Stimulated activated CD8-positive, alpha-beta memory T cell treated with anti-CD3 and anti-CD28 coated beads, Interleukin-2, amount 100 ng/mL, for 48 hours (primary cell): ENCODE data around the gene NECAB2.

Experiments used
- DNase-seq, 2 donors: peaks; one replicate each; pipeline ENCODE4 v3.0.0-alpha.2; 2020; ENCODE audit warnings: low read depth in 2 of 2

NECAB2 gene

DNA sequence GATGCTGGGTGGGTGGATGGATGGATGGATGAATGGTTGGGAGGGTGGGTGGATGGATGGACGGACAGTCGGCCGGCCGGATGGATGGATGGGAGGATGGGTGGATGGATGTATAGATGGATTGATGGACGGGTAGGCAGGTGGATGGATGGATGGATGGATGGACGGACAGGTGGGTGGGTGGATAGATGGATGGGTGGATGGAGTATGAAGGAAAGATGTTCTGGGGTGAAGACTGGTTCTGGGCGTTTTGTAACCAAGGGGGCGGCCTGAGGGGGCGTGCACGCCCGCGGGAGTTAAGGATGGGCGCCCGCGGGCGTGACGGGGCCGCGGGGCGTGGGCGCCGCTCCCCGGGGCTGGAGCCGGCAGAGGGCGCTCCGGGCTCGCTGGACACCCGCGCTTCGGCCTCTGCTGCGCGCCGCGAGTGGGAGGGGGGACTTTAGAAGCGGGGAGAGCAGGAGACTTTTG lies at the start of gene NECAB2:
Gene NECAB2, plus strand, starts transcription at position 407 of the 468 bp plus-strand sequence. CDS start 405 bp downstream, outside the sequence.
- peak; percentile 19 to 39 for DNase-seq

DNA sequence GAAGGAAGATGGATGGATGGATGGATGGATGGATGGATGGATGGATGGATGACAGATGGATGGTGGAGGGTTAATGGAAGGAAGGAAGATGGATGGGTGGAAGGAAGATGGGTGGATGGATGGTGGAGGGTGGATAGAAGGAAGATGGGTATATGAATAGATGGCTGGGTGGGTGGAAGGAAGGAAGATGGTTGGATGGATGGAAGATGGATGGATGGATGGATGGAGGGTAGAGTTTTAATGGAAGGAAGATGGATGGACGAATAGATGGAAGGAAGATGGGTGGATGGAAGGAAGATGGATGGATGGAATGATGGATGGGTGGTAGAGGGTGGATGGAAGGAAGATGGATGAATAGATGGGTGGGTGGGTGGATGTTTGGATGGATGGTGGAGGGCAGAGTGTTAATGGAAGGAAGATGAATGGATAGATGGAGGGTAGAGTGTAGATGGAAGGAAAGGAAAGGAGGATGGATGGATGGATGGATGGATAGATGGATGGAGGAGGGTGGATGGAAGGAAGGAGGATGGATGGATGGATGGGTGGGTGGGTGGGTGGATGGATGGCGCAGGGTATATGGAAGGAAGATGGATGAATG lies 47.1 kb upstream of the NECAB2 start:
- DNase-seq, result no peak

DNA sequence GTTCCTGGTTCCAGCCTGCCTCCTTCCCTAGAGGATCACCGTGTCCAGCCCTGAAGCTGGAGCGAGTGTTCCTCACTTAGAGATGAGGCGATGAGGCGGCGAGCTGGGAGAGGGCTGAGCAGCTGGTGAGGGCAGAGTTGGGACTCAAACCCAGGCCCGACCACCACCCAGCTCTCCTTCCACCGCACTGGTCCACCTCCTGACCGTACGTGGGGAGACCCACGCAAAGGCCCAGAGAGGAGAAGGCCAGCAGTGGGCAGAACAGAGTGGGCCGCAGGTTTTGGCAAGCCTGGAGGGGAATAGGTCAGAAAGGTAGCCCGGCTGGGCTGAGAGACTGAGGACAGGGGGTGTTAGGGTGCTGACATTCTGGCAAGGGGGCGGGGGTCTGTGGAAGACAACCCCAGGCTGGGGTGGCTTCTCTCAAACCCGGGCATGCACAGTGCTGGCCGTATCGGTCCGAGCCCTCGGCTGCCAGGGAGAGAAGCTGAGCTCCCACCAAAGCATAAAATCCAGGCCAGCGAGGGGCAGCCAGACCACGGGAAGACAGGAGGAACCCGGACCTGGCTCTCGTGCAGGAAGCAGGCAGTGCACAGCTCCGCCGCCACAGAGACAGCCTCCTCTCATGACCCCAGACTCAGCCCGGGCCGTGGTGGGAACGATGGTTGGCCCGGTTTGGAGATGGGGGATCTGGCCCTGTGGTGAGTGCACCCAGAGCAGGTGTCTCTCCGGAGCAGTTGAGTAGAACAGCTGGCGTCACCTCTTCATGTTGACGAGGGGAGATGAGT lies 44.3 kb upstream of the NECAB2 start:
- DNase-seq, result no peak

DNA sequence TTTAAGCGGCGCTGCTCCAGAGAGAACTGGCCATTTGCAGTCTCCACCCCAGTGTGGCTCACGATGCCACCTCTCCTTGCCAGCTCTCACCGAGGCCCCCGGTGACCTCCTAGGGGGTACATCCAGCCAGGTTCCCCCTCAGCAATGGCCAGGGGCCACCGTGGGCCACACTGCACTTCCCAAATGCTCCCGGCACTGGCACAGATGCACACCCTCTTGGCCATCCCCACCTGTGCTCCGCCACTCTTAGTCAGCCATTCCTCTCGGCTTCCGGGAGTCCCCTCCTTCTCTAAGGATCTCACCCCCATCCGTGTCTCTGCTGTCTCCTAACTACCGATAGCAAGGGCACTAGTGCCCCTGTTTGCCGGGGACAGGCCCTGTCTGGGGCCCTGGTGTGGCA lies 43.4 kb upstream of the NECAB2 start:
- DNase-seq, result no peak

DNA sequence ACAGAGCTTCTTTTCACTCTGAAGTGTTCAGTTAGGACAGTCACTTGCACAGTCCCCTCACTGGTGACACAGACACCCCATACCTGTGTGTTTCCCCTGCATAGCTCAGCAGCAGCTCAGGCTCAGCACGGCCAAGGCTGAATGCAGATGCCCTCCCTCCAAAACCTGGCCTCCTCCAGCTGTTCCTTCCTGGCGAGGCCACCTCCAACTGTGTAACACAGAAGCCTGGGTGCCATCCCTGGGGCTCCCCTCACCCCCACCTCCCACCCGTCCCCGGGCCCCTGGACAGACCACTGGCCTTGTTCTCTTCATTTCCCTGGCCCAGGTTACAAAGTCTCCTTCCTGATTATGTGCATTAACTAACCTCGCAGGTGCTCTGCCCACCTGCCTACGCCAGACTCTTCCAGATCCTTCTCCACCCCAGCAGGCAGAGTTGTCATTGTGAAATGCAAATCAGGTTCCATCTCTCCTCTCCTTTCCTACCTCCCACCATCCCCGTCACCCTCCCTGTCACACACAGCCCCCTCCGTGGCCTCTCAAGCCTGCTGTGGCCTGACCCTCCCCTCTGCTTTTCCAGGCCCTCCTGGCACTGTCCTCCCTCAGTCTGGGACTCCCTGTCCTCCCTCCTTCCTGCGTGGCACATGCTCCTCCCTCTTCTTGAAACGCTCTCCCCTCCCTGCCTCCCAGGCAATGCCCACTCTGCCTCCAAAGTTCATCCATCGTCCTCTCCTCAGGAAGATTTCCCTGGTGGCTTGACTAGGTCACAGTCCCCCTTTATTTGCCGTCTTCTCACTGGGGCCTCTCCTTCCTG lies 42.7 kb upstream of the NECAB2 start:
- DNase-seq, result no peak

DNA sequence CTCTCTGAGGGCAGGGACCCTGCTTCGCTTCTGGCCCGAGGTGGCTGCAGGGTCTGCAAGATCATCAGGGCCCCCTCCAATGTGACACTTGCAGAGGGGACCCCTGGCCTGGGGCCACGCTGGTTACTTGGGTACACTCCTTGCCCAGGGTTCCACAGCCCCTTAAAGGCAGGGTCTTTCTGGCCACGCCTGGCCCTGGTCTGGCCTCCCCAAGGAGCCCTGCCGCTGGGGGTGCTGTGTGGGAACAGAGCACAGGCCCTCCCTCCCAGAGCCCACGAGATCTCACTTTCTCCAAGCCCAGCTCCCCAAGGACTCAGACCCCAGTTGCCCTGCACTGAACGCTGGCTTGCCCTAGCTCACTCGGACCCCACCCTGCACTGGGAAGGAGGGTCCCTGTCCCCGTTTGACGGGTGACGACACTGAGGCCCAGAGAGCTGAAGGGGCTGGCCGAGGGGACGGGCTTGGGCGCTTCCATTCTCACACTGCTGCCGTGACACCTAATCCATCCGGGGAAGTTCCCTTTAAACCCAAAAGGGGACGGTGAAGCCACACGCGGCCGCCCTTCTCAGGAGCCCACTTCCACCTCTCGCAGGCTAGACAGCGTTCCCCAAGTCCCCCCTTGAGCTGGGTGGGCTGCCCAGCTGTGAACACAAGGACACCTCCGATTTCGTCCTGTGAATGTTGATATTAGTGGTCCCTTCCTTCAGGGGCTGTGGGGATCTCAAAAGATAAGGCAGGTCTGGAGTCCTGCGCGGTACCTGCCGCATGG lies 41.9 kb upstream of the NECAB2 start:
- no peak for DNase-seq

DNA sequence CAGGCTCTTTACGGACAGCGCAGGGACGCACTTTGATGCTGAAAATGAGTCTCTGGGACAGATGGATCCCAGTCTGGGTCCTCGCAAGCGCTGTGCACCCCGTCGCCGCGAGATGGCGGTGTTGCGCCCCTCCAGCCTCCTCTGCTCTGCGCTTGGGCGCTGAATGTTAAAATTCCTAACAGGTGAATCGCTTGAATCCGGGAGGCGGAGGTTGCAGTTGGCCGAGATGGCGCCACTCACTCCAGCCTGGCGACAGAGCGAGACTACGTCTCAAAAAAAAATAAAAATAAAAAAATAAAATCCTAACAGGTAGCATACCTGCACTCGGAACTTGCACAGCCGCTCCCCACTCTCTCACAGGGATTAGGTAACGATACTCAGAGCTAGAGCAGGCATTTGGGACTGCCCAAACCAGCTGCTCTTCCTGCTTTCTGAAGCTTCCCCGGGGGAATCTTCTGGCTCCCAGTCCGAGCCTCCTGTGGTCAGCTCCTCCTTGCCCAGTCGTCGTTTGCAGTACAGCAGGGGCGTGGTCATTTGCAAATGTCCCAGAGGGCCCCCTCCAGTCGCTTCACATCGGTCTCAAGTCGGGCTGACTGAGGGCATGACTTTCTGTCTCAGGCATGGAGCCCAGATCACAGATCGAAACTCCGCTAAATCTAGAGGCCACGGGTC lies 41.2 kb upstream of the NECAB2 start:
- DNase-seq, result peak; percentile 40 to 50

DNA sequence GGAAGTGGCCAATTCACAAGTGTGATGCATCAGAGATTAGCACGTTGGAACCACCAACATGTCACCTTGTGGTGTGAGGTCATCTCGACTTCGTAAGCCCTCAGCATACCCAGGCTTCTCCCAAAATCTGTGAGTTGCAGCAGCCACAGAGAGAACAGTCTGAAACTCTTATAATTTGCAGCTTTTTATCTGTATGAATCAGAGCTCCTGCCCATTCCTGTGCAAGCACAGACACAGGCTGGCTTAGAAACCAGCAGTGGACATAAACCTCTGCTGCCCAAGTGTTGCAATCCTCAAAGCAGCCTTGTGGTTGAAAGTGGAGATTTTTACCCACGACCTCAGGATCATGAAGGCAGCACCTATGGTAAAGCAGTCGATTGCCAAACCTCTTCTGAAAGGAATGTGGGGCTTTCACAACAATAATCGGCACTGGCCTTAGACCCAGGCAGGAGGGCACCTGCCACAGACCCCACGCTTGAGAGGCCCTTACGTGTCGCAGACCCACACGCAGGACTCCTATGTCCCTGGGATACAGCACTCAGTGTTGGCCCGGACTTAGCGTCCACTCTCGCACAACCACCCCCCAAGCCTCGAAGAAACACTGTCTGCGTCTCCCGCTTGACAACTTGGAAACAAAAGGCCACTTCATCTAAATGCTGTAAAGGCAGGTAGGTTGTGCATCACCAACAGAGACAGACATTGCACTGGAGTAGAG lies 39.5 kb upstream of the NECAB2 start:
- no peak for DNase-seq

DNA sequence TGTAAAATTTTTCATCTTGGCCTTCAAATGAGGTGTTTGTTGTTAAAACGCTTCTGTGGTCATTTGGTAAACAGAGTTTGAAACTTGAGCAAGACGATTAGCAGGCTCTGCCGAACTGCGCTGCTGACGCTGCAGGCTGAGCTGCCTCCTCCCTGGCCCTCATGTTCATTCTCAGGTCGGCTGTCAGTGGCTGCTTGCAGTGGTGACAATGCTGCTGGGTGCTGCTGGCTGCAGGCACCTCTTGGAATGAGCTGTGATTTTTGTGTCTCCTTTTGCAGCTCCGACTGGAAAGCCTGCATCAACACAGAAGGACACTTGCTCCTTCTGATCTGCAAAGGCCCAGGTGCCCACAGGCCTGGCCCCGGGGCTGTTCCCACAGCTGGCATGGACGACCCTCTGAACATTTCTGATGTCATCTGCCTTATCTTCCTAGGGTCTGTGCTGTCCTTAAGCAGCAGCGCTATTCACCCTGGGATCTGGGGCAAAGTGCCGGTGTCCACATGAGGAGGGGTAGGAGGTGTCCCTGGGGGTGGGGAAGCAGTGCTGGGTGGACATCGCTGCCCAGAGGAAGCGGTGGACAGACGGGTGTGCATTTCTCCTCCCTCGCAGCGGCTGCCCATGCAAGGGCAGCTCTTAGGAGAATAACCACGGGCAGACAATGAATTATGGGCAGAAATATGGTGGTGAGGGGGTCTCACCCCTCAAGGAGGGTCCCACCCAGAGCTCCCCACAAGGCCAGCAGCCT lies 38.1 kb upstream of the NECAB2 start:
- DNase-seq, result no peak

DNA sequence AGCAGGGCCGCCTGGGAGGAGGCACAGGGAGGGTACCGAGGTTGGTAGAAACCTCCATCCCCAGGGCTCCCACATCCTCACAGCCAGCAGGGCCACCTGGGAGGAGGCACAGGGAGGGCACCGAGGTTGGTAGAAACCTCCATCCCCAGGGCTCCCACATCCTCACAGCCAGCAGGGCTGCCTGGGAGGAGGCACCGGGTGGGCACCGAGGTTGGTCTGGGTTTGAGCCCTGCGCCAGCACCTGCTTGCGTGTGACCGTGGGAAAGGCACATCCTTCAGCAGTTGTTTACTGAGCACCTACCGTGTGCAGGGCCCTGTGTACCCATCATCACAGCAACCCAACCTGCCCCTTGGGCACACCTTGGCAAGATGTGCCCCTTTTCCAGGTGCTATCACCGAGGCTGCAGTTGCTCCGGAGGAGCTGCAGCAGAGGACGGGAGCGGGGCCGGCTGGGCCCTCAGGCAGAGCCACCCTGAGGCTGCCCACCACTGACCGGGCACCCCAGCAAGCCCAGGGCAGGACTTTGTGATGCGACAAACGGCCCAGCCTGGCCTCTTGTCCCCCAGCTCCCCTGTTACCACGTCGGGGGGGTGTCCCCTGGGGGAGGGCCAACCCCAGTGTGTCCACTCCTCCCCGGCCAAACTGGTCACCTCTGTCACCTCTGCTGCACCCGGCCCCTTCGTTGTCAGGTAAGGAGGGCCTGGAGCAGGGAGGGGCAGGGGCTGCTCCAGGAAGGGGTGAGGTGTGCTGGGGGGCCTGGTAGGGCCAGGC lies 37.1 kb upstream of the NECAB2 start:
- DNase-seq, result no peak

DNA sequence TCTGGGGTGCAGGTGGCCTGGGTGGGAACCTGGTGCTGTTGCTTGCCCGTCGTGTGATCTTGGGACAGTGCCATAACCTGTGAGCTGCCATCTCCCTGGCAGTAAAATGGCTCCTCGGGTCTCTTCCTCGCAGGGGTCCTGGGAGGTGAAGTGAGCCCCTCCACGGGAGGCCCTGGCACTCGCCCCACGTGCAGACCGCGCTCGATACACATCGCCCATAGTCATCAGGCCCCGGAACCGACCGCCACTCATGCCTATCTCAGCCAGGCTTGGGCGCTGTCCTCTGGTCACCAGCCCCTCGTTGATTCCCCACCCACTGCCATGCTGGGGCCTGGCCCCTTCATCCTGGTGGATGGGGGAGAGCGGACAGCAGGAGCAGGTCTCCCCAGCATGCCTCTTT lies 36.5 kb upstream of the NECAB2 start:
- DNase-seq, result no peak

DNA sequence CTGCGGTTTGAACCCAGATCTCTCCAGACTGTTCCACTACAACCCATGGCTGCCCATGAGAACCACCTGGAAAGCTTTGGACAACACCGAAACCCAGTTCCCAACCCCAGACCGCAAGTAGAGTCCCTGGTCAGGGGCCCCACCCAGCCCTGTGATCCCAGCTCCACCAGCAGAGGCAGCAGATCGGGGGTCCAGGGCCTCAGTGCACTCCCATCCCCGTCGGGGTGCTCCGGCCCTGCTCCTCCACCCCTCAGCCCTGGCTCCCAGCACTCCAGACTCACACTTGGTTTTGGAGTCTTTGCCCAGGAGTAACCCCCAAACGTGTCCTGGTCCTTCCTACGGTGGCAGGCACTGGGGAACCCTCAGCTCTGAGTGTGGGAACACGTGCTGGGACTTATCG lies 35.7 kb upstream of the NECAB2 start:
- no peak for DNase-seq

DNA sequence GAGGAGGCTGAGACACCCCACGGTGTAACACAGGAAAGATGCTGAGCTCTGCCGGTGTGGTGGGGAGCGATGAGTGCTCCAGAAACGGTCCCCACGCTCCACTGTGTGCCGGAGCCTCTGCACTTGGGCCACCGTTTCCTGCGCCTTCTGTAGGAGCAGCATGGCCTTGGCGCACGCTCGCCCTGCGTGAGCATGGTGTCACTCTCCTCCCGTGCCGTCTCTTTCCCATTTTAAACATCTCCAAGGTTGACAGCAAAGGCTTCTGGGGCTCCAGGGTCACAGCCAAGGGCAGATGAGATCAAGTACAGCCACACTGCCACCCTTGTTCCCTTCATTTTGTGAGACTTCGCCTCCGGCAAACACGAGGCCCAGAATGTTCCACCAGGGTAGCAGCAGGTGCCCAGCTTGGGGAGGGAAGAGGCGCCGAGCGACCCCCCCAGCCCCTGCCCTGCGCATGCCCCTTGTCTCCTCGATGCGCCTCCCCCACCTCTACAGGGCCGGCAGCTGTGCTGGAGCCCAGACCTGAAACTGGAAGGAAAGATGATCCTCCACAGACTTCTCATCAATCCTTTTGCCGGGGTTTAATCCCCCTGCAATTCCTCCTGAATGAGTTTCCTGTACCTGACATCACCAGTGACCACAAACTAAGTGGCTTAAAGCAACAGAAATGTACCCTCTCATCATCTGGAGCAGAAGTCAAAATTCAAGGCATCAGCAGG lies 34.9 kb upstream of the NECAB2 start:
- no peak for DNase-seq

DNA sequence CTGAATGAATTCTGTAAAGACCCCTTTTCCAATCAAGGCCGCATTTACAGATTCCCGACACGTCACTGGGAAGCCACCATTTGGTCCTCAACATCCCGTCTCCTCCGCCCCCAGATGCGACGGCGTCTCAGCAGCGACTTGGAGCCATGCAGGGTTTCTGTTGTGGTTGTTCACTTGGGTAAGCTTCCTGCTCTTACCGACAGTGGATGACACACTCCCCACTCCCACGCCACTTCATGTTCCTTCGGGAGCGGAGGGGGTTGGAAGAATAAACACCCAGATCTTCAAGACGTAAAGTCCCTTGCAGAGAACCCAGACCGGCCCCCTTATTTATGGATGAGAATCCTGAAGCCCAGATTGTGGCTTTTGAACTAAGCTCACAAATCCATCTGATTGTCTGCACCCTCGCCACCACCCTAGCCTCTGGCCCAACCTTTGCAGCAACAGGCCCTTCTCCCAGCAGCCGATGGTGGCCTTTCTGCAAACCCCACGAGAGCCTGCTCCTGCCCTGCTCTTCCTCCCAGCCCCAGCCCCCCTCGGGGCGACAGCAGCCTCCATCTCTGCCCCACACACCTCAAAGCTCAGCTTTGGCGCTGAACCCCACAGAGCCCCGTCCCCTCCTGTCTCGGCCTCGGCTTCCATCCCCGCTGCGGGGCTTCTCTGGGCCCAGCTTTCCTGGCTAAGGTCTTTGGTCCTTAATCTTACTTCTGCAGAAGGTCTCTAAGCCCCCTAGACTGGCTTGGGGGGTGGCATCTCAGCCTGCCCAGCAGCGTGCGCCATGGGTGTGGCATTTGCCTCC lies 34.0 kb upstream of the NECAB2 start:
- DNase-seq, result no peak

DNA sequence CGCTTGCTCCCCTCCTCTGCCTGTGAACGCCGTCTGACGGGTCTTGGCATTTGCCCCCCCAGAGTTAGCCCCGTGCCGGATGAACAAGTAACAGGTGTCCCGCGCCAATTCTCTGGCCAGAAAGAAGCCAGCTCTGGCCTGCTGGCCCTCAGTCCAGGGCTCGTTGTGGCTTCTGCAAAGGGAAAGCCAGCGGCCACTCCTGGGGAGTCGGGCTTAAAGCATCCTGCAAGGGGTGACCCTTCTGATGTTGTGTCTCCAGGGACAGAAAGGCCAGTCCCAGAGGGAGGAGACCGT lies 33.4 kb upstream of the NECAB2 start:
- DNase-seq, result no peak

DNA sequence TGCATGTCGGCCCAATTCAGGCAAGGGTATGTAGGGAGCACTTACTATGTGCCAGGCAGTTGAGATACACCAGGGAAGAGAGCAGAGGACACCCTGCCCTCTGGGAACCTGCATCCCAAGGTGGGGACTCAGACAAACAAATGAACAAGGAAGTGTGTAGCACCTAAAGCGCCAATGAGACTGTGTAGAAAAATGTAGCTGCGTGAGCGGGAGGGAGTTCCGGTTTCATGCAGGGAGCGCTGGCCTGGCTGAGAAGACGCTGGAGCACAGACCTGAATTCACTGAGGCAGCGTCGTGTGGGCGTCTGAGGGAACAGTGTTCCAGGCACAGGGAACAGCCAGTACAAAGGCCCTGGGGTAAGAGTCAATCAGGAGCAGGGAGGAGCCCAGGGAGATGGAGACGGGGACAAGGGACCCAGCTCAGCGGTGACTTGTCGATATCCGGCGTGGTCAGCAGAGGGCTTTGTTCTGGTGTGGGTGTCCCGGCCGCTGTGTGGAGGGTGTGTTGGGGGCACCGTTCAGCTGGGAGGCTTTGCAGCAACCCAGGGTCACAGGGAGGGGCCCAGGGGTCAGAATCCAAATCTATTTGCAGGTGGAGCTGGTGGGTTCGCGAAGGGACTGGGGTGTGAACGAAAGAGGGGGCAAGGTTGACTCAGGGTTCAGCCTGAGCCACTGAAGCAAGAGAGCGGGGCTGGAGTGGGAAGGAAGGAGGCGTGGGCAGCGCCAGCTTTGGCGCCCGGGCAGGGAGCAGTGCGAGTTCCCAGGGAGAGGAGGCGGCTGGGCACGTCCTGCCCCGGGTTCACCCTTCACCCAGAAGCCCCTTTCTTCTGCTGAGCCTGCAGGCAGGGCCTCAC lies 32.8 kb upstream of the NECAB2 start:
- DNase-seq, result no peak

DNA sequence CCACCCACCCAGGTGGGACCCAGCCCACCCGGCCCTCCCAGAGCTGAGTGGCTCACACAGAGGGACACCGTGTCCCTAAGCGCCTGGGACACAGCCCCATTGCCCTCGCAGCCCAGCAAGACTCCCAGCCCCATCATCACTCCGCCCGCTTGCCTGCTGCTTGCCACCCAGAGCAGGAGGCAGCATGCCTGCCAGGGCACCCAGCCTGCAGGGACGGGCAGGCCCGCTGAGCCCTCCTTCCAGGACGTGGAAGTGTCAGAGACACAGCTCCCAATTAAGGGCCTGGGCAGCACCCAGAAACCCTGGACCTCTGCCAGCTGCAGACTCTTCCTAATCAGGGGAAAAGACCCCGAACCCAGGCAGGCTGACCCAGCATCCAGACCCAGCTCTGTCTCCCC lies 32.2 kb upstream of the NECAB2 start:
- no peak for DNase-seq
